Bronchial epithelial cell (primary cell): ENCODE data around the gene SLC35F1. TPM values are rescaled to one million over a fixed set of nuclear protein-coding genes. Genes with fewer than 3 reads are reported as not detected.

Experiments
- DNase-seq: peaks from one replicate; pipeline ENCODE4 v3.0.0-alpha.2; 2010; ENCODE audit warnings: low read depth
- FAIRE-seq: peaks from 2 replicates; lab custom pipeline; 2011; peaks lifted over from hg19 to GRCh38; lab: Jason Lieb, UNC
- H3K27me3 ChIP-seq: 2 replicates; pipeline ENCODE4 v1.5.1; 2011; ENCODE audit warnings: low read length; ENCODE audit not compliant: control insufficient read depth, insufficient read depth
- H3K36me3 ChIP-seq: 2 replicates; pipeline ENCODE4 v1.5.1; 2011; ENCODE audit warnings: low read length; ENCODE audit not compliant: control insufficient read depth, insufficient read depth
- H3K4me3 ChIP-seq: 2 replicates; pipeline ENCODE4 v1.5.1; 2011; ENCODE audit warnings: mild to moderate bottlenecking, low read depth, low read length, control low read depth
- CTCF ChIP-seq: IDR thresholded peaks from 2 replicates; pipeline ENCODE4 v1.5.1; 2011; ENCODE audit warnings: mild to moderate bottlenecking, moderate library complexity, low read length, control low read depth, inconsistent platforms; ENCODE audit not compliant: insufficient read depth, severe bottlenecking
- total RNA-seq: library from RNA; depleted of rRNA; stranded (reverse); fragments of >200 nt; gene quantifications from 2 replicates; pipeline ENCODE4 v1.2.1, GENCODE V29; 2014

The SLC35F1 gene
- total RNA-seq, 1 donor from 2014 or later: not detected

- TF ChIP-seq CTCF: no peak
- FAIRE-seq (no peak), DNase-seq (no peak)
- no peaks in the 10 kb centered on the region for H3K36me3 ChIP-seq
- H3K4me3 ChIP-seq: no peak overlapping the region
- H3K27me3 ChIP-seq: no peaks in the 10 kb centered on the region
These were observed 254.3 kb downstream of the SLC35F1 start for GRCh38 chr6:118161343-118161742.

DNA sequence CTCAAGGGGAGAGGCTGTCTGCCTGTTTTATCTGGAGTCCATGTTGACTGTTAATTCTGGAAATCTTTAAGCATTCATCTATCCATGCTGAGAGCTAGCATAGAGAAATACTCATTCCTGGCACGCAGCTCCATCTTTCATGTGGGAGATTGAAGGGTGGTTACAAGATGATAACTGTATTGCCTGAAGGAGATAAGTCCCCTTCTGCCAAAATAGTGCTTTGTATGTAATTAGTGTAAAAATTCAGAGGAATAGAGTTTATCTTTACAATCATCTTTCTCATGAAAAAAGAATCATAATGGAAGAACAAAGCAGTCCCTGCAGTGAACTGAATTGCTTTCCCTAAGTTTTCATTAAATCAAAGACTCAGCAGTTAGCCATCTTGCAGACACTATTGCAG is 256.5 kb downstream of the SLC35F1 start:
- Histone ChIP-seq H3K36me3 (no peaks in the 10 kb centered on the region), H3K27me3 (no peaks in the 10 kb centered on the region), H3K4me3 (no peak overlapping the region)
- FAIRE-seq (no peak), DNase-seq (no peak)
- TF ChIP-seq CTCF: no peak

DNA sequence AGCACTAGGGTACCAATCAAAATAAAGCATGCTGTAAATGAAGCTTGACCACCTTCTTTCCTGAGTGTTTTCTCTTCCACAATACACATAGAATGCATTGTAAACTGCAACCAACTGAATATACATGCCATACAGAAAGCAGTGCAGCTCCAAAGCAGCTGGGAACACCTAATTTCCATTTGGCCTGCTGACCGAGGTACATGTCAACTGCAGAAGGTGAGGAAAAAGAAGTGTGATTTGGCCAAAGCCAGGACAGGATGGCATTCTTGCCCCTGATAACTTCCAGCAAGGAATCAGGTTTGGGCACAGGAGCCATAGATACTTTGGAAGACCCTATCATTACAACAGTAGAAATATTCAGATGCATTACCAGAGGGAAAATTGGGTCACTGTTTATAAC is 258.4 kb downstream of the SLC35F1 start:
- H3K4me3 ChIP-seq: no peak overlapping the region
- no peaks in the 10 kb centered on the region for H3K27me3 ChIP-seq
- FAIRE-seq (no peak), DNase-seq (no peak)
- no peak for TF ChIP-seq CTCF
- no peaks in the 10 kb centered on the region for H3K36me3 ChIP-seq

- no peak overlapping the region for H3K4me3 ChIP-seq
- no peak for FAIRE-seq
These were observed 261.4 kb downstream of the SLC35F1 start for GRCh38 chr6:118168421-118168820.

DNA sequence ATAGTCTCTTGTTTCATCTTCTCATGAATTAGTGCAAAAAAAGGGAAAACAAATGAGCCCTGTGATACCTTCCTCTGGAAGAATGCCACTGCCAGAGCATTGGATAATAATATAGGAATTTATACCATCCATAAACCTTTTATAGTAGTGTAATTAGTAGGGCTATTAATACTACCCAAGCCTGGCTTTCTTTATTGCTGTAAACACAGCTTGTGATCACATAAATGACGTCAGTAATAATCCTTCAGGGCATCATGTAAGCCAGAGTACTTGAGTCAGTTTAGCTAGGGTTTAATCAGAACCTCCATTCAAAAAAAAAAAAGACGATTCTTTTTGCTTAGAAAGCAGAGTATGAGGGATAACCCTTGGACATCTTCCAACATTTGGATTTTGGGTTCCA is 264.8 kb downstream of the SLC35F1 start:
- no peak for FAIRE-seq
- Histone ChIP-seq H3K27me3 (no peaks in the 10 kb centered on the region), H3K4me3 (no peak overlapping the region), H3K36me3 (no peaks in the 10 kb centered on the region)
- peak; percentile 6 for DNase-seq
- no peak for TF ChIP-seq CTCF

More at GRCh38 chr6:118168421-118168820, 261.4 kb downstream of the SLC35F1 start:
- TF ChIP-seq CTCF: no peak
- DNase-seq: no peak
- Histone ChIP-seq H3K36me3 (no peaks in the 10 kb centered on the region), H3K27me3 (no peaks in the 10 kb centered on the region)

GRCh38 chr6:118174071-118174470 is 267.0 kb downstream of the SLC35F1 start:
- no peak for DNase-seq
- H3K27me3 ChIP-seq: no peaks in the 10 kb centered on the region
- H3K36me3 ChIP-seq: no peaks in the 10 kb centered on the region
- no peak for TF ChIP-seq CTCF
- no peak for FAIRE-seq
- H3K4me3 ChIP-seq: no peak overlapping the region
